ENCODE results near the gene UVRAG.
"Not testable (repeated sequence)": the region's sequence is repeated elsewhere in the genome, so short reads cannot be mapped to it uniquely, and the experiment has no call there.

UVRAG gene

GRCh38 chr11:76081084-76081483 lies 266.1 kb downstream of the UVRAG start:
- DNase-seq, result not testable (repeated sequence)

DNA sequence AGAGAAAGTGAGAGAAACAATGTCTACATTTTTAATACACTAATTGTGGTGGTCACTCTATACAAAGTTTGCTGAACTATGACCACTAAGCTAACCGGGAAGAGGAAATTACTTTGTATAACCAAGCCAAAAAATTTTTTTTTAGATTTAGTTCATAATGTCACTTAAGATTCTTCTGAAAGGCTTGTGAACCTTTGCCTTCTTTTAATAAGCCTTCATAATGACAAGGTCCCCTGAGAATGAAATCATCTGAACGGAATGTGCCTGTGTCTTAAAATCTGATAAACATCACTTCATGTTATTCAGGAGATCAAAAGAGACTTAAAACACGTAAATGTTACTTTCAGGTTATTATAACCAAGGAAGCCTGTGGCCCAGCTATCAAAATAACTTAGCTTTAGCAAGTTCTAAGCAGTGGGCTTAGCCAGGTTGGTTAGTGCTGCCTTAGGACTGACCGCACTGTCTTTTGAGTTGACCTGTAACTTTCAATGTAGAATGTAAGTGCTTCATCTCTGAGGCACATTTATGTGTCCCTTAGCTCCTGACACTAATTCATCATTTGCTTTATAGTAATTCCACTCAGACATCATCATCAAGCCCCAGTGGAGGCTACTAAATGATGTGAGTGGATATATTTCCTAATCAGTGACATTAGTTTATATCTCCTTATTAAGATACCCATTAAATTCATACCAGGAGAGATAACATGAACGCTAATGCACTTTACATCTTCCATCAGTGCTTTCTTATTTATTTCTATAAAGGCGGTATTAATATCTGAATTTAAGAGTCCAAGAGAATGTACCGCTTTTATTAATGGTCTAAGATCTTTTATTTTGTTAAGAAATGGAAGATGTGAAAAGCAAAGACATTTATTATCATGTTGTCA lies 268.8 kb downstream of the UVRAG start:
- no peak for DNase-seq

GRCh38 chr11:76085270-76085669 lies 270.3 kb downstream of the UVRAG start:
- DNase-seq, result no peak

- no peak for DNase-seq
These were observed 272.0 kb downstream of the UVRAG start for GRCh38 chr11:76086743-76087635.

DNA sequence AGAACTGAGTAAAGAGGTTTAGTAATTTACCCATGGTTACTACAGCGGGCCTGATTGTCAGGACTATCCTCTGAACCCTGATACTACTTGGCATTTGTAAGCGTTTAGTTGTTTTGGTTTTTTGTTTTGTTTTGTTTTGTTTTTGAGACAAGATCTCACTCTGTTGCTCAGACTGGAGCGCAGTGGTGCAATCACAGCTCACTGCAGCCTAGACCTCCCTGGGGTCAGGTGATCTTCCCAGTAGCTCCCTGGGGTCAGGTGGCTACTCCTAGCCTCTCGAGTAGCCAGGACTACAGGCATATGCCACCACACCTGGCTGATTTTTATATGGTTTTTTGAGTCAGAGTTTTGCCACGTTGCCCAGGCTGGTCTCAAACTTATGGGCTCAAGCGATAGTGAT lies 272.7 kb downstream of the UVRAG start:
- DNase-seq, result no peak

DNA sequence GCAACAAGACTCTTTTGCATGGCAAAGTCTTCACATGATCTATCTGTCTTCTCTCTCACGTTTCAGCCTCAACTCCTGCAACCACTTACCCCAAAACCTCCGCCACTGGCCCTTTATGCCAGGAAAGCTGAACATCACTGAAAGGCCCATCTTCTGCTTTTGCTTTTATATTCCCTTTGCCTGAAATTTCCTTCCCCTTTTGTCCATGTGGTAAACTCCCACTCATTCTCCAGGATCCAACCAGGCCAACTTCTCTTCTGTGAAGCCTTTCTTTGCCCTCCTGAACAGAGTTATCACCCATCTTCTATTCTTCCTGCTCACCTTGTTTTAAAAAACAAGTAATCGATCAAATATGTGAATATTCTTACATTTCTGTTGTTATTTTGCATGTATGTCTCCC lies 273.5 kb downstream of the UVRAG start:
- no peak for DNase-seq

GRCh38 chr11:76090174-76090573 lies 275.2 kb downstream of the UVRAG start:
- DNase-seq, result no peak

DNA sequence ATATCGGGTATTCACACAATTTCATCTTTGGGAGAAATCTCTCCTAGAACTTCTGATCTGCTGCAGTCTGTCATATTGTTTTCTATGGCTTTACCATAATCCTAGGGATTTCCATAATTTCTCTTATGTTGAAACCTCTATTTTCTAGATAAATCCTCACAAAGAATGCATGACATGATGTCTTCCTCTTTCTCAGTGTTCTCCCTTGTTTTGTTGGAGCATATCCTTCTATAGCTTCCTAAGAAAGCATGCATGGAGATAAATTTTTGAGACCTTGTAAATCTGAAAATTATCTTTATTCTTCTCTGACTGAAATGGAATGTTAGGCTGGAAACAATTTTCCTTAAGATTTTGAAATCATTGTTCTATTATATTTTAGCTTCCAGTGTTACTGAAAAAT lies 275.8 kb downstream of the UVRAG start:
- no peak for DNase-seq

GRCh38 chr11:76094740-76095139 lies 279.7 kb downstream of the UVRAG start:
- no peak for DNase-seq

GRCh38 chr11:76095891-76096290 lies 280.9 kb downstream of the UVRAG start:
- DNase-seq, result no peak

GRCh38 chr11:76096552-76096951 lies 281.5 kb downstream of the UVRAG start:
- no peak for DNase-seq

GRCh38 chr11:76102802-76103201 lies 287.8 kb downstream of the UVRAG start:
- DNase-seq, result no peak

DNA sequence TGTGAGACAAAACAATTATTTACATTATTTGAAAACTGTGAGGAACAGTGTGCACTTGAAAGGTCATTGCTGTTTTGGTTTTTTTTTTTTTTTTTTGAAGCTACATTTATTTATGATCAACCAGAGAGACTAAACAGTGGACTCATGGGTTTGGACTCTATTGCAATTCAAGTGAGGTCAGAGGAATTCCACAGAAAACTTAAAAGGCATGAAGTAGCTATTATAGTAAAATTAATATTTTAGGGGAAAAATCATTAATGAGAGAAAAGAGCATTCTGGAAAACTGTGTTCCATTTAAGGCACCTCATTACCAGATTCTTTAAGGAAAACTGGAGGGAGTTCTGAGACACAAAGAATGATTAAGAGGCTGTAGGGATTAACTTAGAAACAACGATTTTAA lies 288.4 kb downstream of the UVRAG start:
- no peak for DNase-seq

GRCh38 chr11:76104285-76104684 lies 289.3 kb downstream of the UVRAG start:
- DNase-seq, result no peak

DNA sequence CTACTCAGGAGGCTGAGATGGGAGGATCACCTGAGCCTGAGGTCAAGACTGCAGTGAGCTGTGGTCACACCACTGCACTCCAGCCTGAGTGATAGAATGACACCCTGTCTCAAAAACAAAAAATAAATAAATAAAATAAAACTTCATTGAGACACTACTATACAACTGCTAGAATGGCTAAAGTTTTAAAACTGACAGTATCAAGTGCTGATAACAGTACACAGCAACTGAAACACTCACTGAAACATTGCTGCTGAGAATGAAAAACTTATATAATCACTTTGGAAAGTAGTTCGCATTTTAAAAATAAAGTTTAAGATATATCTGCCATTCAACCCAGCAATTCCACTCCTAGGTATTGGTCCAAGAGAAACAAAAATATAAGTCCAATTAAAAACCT lies 290.6 kb downstream of the UVRAG start:
- no peak for DNase-seq

- no peak for DNase-seq
These were observed 293.0 kb downstream of the UVRAG start for GRCh38 chr11:76107971-76108370.

- no peak for DNase-seq
These were observed 299.2 kb downstream of the UVRAG start for GRCh38 chr11:76114238-76114637.

DNA sequence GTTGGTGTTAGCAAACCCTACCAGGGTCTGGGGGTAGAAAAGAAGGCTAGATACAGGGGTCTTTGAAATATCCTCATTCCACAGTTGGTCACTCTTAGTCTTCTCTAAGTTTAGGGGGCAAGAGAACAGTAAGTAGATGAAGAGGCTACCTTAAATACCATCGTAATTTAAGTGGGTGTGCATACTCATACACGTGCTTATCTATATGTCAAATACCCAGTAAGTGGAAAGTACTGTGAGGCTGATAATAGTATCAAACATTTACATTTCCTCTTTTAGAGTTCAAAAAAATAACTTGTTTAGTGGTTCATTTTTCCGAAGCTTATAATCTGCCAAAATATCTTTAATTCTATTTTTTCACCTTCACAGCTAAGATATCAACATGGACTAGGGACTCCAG lies 300.5 kb downstream of the UVRAG start:
- DNase-seq, result no peak

GRCh38 chr11:76119032-76119431 lies 304.0 kb downstream of the UVRAG start:
- no peak for DNase-seq

GRCh38 chr11:76119779-76120178 lies 304.8 kb downstream of the UVRAG start:
- no peak for DNase-seq

DNA sequence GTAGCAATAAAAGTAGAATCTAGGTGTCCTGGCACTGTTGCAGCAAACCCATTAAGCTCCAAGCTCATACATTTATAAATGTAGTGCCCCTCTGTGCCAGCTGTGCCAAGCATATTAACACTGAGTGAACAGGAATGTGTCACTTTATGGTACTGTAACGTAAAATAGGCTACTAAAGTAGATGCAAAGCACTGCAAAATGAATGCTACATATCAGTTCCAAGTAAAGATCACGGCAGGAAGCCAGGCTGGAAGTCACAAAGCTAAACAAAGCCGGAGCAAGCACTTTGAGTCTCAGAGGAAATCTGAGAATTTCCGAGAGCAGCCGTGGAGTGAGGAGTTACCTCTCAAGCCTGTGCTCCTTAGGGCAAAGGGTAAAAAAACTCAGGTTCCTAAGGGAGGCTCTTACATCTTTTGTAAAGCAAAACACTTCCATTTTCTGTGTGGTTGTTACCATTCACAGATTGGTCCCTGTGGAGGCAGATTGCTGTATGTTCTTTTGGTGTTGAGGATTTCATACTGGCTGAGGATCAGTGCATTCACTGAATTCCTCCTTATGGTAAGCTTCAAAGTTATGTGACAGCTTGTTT lies 305.6 kb downstream of the UVRAG start:
- no peak for DNase-seq

DNA sequence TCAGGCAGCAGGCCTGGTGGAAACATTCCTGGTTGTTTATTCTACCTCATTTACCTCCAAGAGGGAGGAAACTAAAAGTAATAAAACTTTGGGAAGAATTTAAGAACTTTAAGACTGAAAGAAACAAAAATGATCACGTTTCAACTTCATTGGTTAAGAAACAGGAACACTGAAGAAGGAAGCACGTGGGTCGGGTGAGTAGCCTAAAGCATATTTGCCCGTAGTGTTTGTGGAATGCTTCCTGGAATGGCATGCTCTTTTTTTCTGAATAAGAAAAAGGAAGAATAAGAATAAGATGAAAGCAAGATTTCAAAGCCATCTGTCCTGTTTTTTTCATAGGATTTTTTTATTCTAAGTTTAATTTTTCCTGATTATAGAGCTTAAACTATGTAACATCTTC lies 308.2 kb downstream of the UVRAG start:
- no peak for DNase-seq

DNA sequence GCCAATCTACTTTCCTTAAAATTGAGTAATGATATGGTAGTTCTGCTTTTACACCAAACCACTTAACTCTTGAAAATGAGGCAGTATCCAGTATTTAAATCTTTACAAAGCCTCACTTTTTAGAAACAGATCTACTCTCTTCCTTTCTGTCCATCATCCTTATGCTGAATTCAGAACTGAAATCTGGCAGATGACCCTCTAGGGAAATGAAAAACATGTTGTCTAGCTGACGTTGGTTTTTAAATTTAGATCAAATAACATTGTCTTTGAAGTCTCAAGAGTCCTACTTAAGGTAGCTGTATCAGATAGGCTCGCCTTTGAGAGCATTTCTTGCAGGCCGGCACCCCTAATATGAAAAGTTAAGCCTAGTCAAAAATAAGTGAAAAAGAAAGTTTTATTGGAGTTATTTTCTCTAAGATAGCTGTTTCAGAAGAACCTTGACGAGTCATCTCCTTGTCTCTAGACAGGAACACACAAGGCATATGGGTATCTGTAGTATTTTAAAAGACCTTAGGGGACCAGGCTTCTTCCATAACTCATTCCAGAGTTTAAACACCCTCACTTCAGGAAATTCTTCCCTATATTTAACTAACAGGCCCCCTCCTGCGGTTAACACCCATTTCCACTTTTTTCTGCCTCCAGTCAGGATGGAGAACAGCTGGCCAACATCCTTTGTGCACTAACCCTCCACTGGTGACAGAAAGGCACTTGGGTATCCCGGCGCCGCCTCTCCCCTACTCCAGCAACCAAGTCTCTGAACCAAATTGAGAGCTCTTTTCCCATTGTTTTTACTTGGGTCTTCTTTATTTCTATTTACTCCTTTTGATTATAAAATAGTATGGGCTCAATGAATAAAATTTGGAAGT lies 310.1 kb downstream of the UVRAG start:
- DNase-seq, result no peak

Measured in DMS153 (cell line).